GM21576 (cell line): ENCODE data around the gene XIRP2.
"Not testable (repeated sequence)": the region's sequence is repeated elsewhere in the genome, so short reads cannot be mapped to it uniquely, and the experiment has no call there.

Experiments
- ATAC-seq: cut with Tn5 transposase; IDR thresholded peaks from one replicate; pipeline ENCODE4 v1.9.1; 2021; ENCODE audit warnings: mild to moderate bottlenecking, moderate library complexity; ENCODE audit not compliant: unreplicated experiment

Gene XIRP2

DNA sequence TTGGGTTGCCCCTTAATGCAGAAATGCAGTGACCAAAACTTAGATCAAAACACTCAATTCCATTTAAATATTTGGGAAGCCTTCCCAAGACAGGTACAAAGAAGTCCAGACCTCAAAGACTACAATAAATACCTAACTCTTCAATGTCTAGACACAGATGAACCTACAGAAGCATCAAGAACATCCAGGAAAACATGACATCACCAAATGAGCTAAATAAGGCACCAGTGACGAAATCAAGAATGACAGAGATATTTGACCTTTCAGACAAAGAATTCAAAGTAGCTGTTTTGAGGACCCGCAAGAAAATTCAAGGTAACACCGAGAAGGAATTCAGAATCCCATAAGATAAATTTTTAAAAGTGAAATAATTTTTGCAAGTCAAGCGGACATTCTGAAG lies 140.2 kb downstream of the XIRP2 start:
- no peak for ATAC-seq

DNA sequence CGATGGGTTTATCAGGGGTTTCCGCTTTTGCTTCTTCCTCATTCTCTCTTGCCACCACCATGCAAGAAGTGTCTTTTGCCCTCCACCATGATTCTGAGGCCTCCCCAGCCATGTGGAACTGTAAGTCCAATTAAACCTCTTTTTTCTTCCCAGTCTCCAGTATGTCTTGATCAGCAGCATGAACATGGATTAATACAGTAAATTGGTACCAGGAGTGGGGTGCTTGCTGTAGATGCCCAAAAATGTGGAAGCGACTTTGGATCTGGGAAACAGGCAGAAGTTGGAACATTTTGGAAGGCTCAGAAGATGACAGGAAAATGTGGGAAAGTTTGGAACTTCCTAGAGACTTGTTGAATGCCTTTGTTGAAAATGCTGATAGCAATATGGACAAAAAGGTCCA lies 146.7 kb downstream of the XIRP2 start:
- ATAC-seq, result not testable (repeated sequence)

DNA sequence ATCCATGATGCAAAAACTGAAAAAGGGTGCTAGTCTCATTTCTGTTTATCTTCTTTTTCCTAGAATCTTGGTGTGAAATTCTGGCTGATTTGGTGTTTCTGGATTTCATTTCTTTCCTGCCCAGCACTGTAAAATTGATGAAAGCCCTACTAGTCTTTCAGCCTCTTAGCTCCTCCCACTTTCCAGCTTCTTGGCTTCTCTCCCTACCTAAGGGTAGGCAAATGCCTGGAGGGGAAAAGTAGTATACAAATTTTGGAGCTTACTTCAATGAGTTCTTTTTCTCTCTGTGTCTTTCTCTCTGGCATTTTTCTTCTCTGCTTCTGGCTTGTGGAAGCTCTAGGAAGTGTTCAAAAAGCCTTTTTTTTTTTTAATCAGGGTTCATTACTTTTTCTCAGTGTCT lies 160.5 kb downstream of the XIRP2 start:
- ATAC-seq, result no peak

DNA sequence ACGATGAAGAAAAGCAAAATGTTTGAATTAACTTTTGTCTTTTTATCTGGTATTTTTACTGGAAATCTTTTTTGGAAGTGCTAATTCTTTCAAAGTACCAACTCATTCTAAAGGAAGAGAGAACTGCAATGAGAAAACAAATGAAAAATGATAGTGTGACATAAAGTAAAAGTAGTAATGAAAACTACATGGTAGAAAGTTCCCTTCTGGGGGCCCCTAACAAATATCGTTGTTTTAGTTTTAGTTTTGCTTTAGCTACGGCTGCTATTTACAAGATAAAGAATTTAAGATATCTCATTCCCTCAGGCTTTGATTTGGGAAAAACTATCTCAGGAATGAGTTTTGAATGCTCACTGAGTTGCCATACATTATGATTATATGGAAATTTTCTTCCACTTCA lies 161.4 kb downstream of the XIRP2 start:
- no peak for ATAC-seq

DNA sequence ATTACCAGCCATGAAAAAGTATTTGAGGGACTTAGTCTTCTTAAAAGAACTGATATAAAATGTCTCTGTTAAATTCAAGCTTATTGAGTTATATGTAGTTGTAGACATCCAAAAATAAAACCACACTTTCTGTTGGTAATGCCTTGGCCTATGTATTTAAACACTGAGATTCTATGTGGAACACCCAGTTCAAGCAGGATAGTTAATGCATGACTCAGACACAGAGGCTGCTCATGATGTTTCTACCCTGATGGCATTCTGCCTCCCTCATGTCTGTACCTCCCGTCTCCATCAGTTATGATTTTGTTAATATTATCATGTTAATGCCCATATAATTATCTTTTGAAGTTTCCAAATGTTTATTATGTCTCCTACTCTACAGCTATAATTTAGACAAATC lies 164.5 kb downstream of the XIRP2 start:
- ATAC-seq, result no peak

DNA sequence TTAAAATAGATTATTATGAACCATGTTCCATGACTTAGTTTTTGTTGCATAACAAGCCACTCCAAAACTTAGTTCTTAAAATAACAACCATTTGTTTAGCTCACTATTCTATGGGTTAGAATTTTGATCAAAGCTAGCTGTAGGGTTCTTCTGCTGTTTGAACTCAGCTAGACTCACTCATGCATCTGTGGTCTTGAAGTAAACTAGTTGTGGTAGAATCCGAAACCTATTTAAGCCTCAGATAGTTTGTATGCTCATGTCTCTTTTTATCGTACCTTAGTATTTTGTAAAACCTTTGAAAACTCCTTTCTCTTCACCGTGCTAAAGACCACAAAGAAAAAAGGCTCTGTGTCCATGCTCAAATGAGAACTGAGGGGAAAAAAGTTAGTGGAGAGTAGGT lies 166.6 kb downstream of the XIRP2 start:
- no peak for ATAC-seq

DNA sequence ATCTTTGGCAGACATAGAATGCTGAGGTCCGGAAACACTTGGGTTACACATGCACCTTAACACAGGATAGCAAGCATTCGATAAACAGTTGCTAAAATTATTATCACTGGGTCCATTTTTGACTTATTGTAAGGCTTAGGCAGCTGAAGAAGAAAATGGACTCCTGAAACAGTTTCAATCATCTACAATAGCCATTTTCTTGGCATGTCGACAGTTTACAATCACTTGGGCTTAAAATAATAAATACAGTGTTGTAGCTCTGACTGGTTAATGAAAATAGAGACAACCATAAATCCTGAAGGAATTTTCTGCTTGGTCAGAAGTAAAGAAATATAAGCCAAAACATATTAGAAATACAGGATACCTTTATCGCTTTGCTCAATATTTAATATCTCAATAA lies 169.2 kb downstream of the XIRP2 start:
- ATAC-seq, result no peak

DNA sequence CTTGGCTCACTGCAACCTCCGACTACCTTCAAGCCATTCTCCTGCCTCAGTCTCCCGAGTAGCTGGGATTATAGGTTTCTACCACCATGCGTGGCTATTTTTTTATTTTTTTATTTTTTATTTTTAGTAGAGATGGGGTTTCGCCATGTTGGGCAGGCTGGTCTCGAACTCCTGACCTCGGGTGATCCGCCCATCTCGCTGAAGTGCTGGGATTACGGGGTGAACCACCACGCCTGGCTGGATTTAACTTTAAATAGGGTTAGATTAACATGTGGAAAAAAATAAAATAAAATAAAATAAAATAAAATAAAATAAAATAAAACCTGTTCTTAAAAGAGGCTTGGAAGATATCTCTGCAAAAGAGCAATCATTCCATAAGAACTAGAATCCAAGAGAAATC lies 170.9 kb downstream of the XIRP2 start:
- no peak for ATAC-seq

DNA sequence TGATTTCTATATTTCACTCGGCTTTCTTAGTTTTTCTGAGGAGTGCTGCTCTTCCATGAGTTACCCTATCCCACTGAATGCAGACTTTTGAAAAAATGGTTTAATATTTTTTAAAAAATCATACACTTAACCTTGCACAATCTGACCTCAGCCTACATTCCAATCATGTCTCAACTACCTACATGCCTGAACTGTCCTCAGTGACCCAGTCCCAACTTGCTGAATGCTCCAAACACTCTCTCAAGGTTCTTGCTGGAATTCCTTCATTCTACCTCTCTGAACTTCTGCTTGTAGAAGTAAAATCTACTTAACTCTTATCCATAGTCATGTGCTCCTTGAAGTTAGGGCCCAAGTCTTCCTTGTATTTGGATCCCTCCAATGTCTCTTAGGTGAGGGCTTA lies 181.6 kb downstream of the XIRP2 start:
- ATAC-seq, result no peak

DNA sequence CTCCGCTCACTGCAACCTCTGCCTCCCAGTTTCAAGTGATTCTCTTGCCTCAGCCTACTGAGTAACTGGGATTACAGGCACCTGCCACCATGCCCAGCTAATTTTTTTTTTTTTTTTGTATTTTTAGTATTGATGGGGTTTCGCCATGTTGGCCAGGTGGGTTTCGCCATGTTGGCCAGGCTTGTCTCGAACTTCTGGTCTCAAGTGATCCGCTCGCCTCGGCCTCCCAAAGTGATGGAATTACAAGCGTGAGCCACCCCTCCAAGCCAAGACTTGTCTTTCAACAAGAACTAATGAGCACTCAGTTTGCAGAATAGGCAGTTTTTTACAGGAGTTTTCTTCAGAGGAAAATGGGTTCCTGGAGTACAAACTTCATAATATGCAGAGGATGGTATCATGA lies 187.4 kb downstream of the XIRP2 start:
- not testable (repeated sequence) for ATAC-seq

DNA sequence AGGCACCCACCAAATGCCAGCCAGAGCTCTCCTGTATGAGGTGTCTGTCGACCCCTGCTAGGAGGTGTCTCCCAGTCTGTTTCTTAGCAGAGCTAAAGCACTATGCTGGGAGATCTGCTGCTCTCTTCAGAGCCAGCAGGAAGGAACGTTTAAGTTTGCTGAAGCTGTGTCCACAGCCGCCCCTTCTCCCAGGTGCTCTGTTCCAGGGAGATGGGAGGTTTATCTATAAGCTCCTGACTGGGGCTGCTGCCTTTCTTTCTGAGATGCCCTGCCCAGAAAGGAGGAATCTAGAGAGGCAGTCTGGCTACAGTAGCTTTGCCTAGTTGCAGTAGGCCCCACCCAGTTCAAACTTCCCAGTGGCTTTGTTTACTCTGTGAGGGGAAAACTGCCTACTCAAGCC lies 210.7 kb downstream of the XIRP2 start:
- not testable (repeated sequence) for ATAC-seq

DNA sequence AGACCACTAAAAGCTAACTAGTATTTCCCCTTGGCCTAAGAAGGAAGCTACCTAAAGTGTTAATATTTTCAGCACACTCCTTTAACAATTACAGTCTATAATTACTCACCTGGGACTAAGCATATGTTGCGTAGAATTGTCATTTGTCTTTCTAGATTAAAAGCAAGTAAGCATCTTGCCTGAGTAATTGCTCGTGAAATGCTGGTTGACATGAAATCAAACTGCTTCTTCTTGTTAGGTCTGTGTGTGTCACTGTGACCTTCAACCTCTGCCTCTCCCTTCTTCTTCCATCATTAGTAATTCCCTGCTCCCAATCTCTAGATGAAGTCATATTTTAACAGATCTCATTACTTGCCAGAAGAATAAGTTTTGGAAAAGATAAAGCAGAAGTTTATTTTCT lies 212.2 kb downstream of the XIRP2 start:
- no peak for ATAC-seq

DNA sequence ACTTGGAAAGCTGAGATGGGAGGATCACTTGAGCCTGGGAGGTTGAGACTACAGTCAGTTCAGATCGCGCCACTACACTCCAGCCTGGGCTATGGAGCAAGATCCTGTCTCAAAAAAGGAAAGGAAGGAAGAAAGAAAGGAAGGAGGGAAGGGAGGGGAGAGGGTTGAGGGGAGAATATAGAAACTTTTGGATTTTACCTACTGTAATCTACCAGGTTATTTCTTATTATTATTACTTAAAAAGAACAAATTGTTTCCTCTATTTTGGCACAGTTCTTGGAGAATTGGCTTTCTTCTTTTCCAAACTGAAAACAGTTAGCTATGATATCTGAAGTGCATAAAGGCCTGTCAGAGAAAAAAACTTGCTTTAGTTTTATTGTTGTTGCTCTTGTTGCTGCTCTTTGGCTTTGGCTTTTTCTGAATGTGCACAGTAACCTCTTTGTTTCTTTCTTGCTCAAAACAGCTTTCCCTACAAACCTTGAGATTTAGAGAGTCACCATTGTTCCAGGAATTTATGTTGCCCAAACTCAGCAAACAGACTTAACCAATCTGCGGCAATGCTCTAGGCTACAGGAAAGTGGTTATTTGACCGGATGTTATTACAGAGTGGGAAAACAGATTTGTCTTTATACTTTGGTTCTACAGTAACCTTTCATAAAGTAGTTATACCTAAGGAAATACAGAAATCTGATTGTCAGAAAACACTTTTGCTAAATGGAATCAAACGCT lies 214.9 kb downstream of the XIRP2 start:
- no peak for ATAC-seq

DNA sequence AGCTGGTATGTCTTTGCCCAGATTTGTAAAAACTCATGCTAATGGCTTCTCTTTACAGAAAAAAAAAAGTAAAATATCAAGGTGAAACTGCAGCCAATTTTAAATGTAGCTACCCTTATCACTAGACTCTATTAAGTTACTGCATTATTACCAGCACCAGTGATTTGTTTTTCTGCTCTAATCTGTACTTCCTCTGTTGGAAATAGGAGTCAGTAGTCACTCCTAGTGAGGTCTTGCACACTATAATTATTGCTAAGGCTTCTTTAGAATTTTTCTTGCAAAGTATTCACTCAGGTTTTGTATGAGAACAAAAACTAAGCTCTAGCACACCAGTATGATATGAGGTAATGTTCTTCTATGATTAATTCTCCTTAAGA lies 215.5 kb downstream of the XIRP2 start:
- ATAC-seq, result no peak

DNA sequence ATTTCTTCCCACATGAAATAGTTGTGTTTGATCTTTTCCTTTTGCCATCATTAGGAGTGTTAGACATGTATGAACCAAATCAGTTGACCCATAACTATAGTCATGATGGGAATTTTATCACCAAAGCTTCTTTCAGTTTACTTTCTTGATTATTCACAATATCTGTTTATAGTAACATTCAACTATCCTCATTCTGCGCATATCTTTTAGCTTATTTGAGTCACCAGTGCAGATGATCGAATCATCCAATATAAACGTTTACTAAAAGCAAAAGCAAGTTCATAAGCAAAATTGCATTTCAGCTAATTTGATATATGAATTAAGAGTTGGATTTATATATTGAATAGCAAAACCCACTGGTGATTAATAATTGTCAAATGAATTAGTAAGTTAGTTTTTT lies 216.4 kb downstream of the XIRP2 start:
- no peak for ATAC-seq

DNA sequence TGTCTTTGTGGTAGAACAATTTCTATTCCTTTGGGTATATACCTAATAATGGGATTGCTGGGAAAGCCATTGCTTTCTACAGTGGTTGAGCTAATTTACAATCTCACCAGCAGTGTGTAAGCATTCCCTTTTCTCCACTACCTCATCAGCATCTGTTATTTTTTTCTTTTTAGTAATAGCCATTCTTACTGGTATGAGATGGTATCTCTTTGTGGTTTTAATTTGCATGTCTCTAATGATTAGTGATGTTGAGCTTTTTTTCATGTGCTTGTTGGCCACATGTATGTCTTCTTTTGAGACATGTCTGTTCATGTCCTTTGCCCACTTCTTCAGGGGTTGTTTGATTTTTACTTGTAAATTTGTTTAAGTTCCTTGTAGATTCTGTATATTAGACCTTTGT lies 221.4 kb downstream of the XIRP2 start:
- ATAC-seq, result not testable (repeated sequence)

DNA sequence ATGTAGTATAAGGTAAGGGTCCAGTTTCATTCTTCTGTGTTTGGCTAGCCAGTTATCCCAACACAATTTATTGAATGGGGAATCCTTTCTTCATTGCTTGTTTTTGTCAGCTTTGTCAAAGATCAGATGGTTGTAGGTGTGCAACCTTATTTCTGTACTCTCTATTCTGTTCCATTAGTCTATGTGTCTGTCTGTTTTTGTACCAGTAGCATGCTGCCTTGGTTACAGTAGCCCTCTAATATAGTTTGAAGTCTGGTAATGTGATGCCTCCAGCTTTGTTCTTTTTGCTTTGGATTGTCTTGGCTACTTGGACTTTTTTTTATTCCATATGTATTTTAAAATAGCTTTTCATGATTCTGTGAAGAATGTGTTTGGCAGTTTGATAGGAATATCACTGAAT lies 222.1 kb downstream of the XIRP2 start:
- ATAC-seq, result no peak

DNA sequence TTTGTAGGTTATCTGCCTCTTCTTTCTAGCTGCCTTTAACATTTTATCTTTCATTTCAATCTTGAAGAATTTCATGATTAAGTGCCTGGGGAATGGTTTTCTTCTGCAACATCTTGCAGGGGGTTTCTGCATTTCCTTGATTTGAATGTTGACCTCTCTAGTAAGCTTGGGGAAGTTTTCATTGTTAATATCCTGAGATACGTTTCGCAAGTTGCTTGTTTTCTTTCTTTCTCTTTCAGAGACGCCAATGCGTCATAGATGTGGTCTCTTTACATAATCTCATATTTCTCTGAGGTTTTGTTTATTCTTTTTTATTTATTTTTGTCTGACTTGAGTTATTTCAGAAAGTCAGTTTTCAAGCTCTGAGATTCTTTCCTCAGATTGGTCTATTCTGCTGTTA lies 225.7 kb downstream of the XIRP2 start:
- no peak for ATAC-seq

DNA sequence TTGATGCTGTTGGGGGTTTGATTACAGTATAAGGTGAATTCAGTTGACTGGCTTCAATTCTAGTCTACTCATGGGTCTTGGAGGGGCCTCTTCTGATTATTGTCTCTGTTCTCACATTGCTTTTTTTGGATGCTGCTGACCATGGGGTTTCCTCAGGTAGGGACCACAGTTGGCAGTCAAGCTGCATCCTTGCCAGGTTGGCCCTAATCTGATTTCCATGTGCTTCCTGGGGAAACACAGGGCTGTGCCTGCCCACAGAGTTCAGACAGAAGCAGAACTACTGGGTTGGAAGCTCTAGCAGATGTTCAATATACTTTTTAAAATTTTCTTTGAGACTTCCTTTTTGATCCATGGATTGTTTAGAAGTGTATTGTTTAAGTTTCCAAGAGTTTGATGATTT lies 227.3 kb downstream of the XIRP2 start:
- ATAC-seq, result no peak

DNA sequence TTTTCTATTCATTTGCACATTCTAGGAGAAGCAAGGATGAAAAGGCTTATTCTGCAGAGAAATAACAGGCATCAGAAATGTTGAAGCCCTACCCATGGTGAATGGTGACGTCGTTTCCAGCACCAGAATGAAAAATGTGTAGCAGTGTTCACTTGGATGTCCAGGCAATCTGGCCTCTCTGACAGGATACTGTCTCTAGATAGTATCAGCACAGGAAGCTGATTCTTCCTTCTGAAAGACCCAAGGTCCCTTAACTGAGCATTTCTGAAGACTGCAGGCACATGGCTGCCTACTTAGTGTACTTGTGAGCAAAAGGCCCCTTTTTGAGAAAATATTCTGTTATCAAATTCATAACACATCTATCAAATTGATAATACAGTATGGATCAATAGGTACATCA lies 234.1 kb downstream of the XIRP2 start:
- no peak for ATAC-seq

DNA sequence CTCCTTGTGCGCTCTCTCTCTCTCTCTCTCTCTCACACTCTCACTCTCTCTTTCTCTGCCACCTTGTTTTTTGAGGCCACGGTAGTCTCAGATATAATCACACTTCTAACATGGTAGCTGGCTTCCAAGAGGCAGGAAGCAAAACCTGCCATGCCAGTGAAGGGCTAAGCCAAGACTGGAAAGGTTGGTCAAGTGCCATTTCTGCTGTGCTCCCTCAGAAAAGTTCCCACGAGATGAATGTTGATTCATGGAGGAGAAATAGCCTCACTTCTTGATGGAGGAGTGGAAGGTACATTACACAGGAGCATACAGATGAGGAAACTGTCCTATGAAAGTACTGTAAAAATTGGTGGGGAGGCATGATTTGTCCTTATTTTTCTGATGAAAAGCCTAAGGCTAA lies 237.9 kb downstream of the XIRP2 start:
- no peak for ATAC-seq

DNA sequence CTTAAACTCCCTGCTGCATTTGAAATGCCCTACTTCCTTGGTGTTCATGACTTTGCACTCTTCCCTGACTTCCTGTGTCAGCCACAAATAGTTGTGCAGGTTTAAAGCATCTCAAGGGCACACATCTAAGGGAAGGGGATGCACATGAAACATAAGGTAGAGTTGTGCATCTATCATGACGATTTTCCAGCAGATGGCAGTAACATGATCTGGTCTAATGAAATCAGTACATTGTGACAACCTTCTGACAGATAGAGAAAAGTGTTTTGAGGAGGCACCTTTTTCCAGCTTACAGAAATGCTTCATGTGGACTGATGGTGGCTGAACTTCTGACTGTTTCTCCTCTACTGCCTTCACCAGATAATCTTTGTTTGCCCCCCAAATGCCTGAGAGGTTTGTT lies 238.9 kb downstream of the XIRP2 start:
- no peak for ATAC-seq

DNA sequence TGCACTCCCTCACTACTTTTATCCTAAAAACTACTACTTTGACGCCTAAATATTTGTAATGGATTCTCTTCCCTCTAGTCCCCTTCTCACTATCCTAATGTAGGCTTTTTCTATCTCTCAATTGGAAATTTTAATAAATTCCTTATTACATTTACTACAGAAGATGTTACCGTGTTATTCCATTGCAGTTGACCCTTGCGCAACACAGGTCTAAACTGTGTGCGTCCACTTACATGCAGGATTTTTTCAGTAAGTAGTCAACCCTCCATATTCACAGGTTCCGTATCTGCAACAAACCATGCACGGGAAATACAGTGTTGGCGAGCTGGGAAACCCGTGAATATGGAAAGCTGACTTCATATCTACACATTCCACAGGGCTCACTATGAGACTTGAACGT lies 239.8 kb downstream of the XIRP2 start:
- ATAC-seq, result no peak
